H9 (cell line): ENCODE measurements around the gene CAB39L. TPM values are rescaled to one million over a fixed set of nuclear protein-coding genes. Genes with fewer than 3 reads are reported as not detected.

Experiments used
- DNase-seq: peaks from one replicate; pipeline ENCODE4 v3.0.0-alpha.2; 2017
- H2AFZ ChIP-seq: one replicate; pipeline ENCODE4 v1.6.1; 2013; ENCODE audit warnings: mild to moderate bottlenecking, low read length, control low read depth, moderate library complexity
- H2AK5ac ChIP-seq: 2 replicates; pipeline ENCODE4 v1.6.1; 2013; ENCODE audit warnings: low read length, control low read depth, mixed read lengths; ENCODE audit not compliant: insufficient read length
- H2BK120ac ChIP-seq: one replicate; pipeline ENCODE4 v1.6.1; 2013; ENCODE audit warnings: low read depth, mild to moderate bottlenecking, low read length, control low read depth, inconsistent platforms; ENCODE audit not compliant: poor library complexity, severe bottlenecking
- H2BK12ac ChIP-seq: 2 replicates; pipeline ENCODE4 v1.6.1; 2013; ENCODE audit warnings: low read length, control low read depth, mixed read lengths, low read depth; ENCODE audit not compliant: insufficient read length
- H2BK15ac ChIP-seq: 2 replicates; pipeline ENCODE4 v1.6.1; 2013; ENCODE audit warnings: low read depth, low read length, control low read depth
- H2BK20ac ChIP-seq: one replicate; pipeline ENCODE4 v1.6.1; 2013; ENCODE audit warnings: low read depth, mild to moderate bottlenecking, low read length, control low read depth, inconsistent platforms; ENCODE audit not compliant: poor library complexity, severe bottlenecking
- H2BK5ac ChIP-seq: 2 replicates; pipeline ENCODE4 v1.6.1; 2013; ENCODE audit warnings: low read length, control low read depth, mixed read lengths; ENCODE audit not compliant: insufficient read length
- H3K14ac ChIP-seq: 2 replicates; pipeline ENCODE4 v1.6.1; 2013; ENCODE audit warnings: low read length, control low read depth; ENCODE audit not compliant: insufficient read depth
- H3K18ac ChIP-seq: 2 replicates; pipeline ENCODE4 v1.6.1; 2013; ENCODE audit warnings: low read depth, mild to moderate bottlenecking, mixed read lengths, low read length, control low read depth; ENCODE audit not compliant: insufficient read length
- H3K23ac ChIP-seq: 2 replicates; pipeline ENCODE4 v1.6.1; 2013; ENCODE audit warnings: low read length, control low read depth, mixed read lengths, low read depth; ENCODE audit not compliant: insufficient read length
- H3K23me2 ChIP-seq: 2 replicates; pipeline ENCODE4 v1.6.1; 2013; ENCODE audit warnings: low read depth, mild to moderate bottlenecking, mixed read lengths, low read length, control low read depth; ENCODE audit not compliant: insufficient read length, poor library complexity, severe bottlenecking
- H3K27ac ChIP-seq: 2 replicates; pipeline ENCODE4 v1.5.1; 2013; ENCODE audit warnings: low read length, control low read depth, mixed read lengths, low read depth; ENCODE audit not compliant: insufficient read length
- H3K27me3 ChIP-seq: 2 replicates; pipeline ENCODE4 v1.6.1; 2013; ENCODE audit warnings: low read length, control low read depth, inconsistent platforms; ENCODE audit not compliant: insufficient read depth
- H3K4ac ChIP-seq: 2 replicates; pipeline ENCODE4 v1.6.1; 2013; ENCODE audit warnings: low read depth, mild to moderate bottlenecking, control low read depth, inconsistent platforms, low read length, moderate library complexity
- H3K4me1 ChIP-seq: 2 replicates; pipeline ENCODE4 v1.6.1; 2013; ENCODE audit warnings: low read length, control low read depth, inconsistent platforms; ENCODE audit not compliant: insufficient read depth
- H3K4me2 ChIP-seq: 2 replicates; pipeline ENCODE4 v1.6.1; 2013; ENCODE audit warnings: low read length, control low read depth, mixed read lengths; ENCODE audit not compliant: insufficient read length, insufficient read depth
- H3K56ac ChIP-seq: 2 replicates; pipeline ENCODE4 v1.6.1; 2013; ENCODE audit warnings: low read depth, mild to moderate bottlenecking, mixed read lengths, low read length, control low read depth; ENCODE audit not compliant: insufficient read length
- H3K79me1 ChIP-seq: 2 replicates; pipeline ENCODE4 v1.6.1; 2013; ENCODE audit warnings: low read depth, mild to moderate bottlenecking, moderate library complexity, low read length, control low read depth, inconsistent platforms; ENCODE audit not compliant: insufficient read depth, poor library complexity, severe bottlenecking
- H3K79me2 ChIP-seq: 2 replicates; pipeline ENCODE4 v1.6.1; 2013; ENCODE audit warnings: low read length, control low read depth, inconsistent platforms; ENCODE audit not compliant: insufficient read depth
- H3K9ac ChIP-seq: 2 replicates; pipeline ENCODE4 v1.6.1; 2013; ENCODE audit warnings: low read length, control low read depth, mixed read lengths; ENCODE audit not compliant: insufficient read length; ENCODE audit errors: extremely low read depth
- H3K9me3 ChIP-seq: one replicate; pipeline ENCODE4 v1.6.1; 2013; ENCODE audit warnings: low read depth, low read length, inconsistent platforms; ENCODE audit not compliant: control insufficient read depth
- H3T11ph ChIP-seq: one replicate; pipeline ENCODE4 v1.6.1; 2013; ENCODE audit warnings: mild to moderate bottlenecking, low read length, control low read depth, inconsistent platforms
- H4K20me1 ChIP-seq: one replicate; pipeline ENCODE4 v1.6.1; 2013; ENCODE audit not compliant: control insufficient read depth, insufficient read length, insufficient read depth
- H4K5ac ChIP-seq: 2 replicates; pipeline ENCODE4 v1.6.1; 2013; ENCODE audit warnings: low read depth, mild to moderate bottlenecking, mixed read lengths, low read length, control low read depth; ENCODE audit not compliant: insufficient read length
- H4K8ac ChIP-seq: replicated peaks from 2 replicates; pipeline ENCODE4 v1.6.1; 2013; ENCODE audit warnings: low read length, control low read depth, mixed read lengths, low read depth; ENCODE audit not compliant: insufficient read length
- H4K91ac ChIP-seq: 2 replicates; pipeline ENCODE4 v1.6.1; 2013; ENCODE audit warnings: low read depth, mild to moderate bottlenecking, moderate library complexity, mixed read lengths, low read length, control low read depth; ENCODE audit not compliant: insufficient read length
- H3K27ac Mint-ChIP-seq, 3 experiments: 2 replicates in 2 of 3; 3 replicates in 1 of 3; pipeline ENCODE4 v1.8.0; 2020 to 2021; ENCODE audit warnings: mixed read lengths in 3 of 3, mild to moderate bottlenecking in 1 of 3, moderate library complexity in 1 of 3
- H3K27me3 Mint-ChIP-seq: 2 replicates; pipeline ENCODE4 v1.8.0; 2021; ENCODE audit warnings: low read depth, mild to moderate bottlenecking, moderate library complexity, mixed read lengths
- H3K36me3 Mint-ChIP-seq, 3 experiments: 2 replicates in 2 of 3; 3 replicates in 1 of 3; pipeline ENCODE4 v1.8.0; 2020 to 2021; ENCODE audit warnings: low read depth in 3 of 3, mixed read lengths in 3 of 3; ENCODE audit not compliant: insufficient read depth in 1 of 3
- H3K4me1 Mint-ChIP-seq, 2 experiments: 2 replicates each; pipeline ENCODE4 v1.8.0; 2020; ENCODE audit warnings: mixed read lengths in 2 of 2
- H3K4me3 Mint-ChIP-seq, 2 experiments: 2 replicates in 1 of 2; 3 replicates in 1 of 2; pipeline ENCODE4 v1.8.0; 2020 to 2021; ENCODE audit warnings: mild to moderate bottlenecking in 2 of 2, mixed read lengths in 2 of 2, moderate library complexity in 1 of 2
- H3K9me3 Mint-ChIP-seq, 2 experiments: 2 replicates in 1 of 2; 3 replicates in 1 of 2; pipeline ENCODE4 v1.8.0; 2020; ENCODE audit warnings: mild to moderate bottlenecking in 2 of 2, mixed read lengths in 2 of 2, moderate library complexity in 1 of 2
- WGBS: extraction: QIAGEN DNeasy Blood & Tissue Kit; methylation state at CpG from one replicate; pipeline ENCODE4 v1.1.7; 2013; ENCODE audit warnings: missing lambda C conversion rate, low lambda C conversion rate, mixed read lengths; ENCODE audit not compliant: insufficient read length; ENCODE audit errors: extremely low coverage; 5-methylcytosine and 5-hydroxymethylcytosine counted together
- total RNA-seq: library from RNA; stranded (reverse); gene quantifications from 2 replicates; pipeline ENCODE4 v1.2.1, GENCODE V29; 2021
- TF ChIP-seq, protein P1 (sequence below): fragments of 200-600 bp; sonication (generic); conservative IDR thresholded peaks from 3 replicates; pipeline ENCODE4 v1.8.0; 2021; ENCODE audit warnings: antibody characterized with exemption, mild to moderate bottlenecking

Gene CAB39L
- total RNA-seq, 1 experiment from 2014 or later = 6.0 TPM

DNA sequence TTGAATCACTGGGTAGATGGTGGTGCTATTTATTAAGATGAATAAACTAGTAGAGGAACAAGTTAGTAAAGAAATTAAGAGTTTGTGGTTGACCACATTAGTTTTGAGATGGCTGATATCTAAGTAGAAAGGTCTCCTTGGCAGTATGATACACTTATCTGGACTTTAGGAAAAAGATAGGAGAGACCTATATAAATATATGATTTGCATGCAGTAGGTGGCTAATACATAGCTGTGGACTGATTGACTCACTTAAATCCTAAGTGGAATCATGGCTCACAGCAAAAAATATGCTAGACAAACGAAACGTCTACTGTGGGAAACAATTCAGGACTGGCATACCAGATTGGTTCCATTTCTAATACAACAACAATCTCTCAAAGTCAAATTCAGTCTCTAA lies 92.0 kb downstream of the CAB39L start:
- Histone ChIP-seq H2BK20ac (no peak overlapping the region), H2BK15ac (no peak overlapping the region), H3K4me1 (peaks cover 3% of the 10 kb centered on the region; the same call in 1 of the 2 replicates), H3K4me2 (no peak overlapping the region), H3K56ac (no peak overlapping the region), H3K23ac (no peak overlapping the region), H3K4ac (no peak overlapping the region), H3K18ac (no peak overlapping the region), H2BK12ac (no peak overlapping the region), H4K5ac (no peak overlapping the region), H3K9me3 (no peaks in the 10 kb centered on the region), H3K79me2 (no peaks in the 10 kb centered on the region), H4K91ac (no peak overlapping the region), H3T11ph (no peak overlapping the region), H2AK5ac (no peak overlapping the region), H3K27ac (no peak overlapping the region), H2BK5ac (no peak overlapping the region), H4K20me1 (no peaks in the 10 kb centered on the region), H3K14ac (no peak overlapping the region), H3K23me2 (no peaks in the 10 kb centered on the region), H3K79me1 (no peaks in the 10 kb centered on the region), H3K27me3 (no peaks in the 10 kb centered on the region), H2AFZ (no peak overlapping the region), H2BK120ac (no peak overlapping the region), H4K8ac (no peak overlapping the region), H3K9ac (no peak overlapping the region)
- Mint-ChIP-seq H3K27me3 (no peaks in the 10 kb centered on the region), H3K36me3 (no peaks in the 10 kb centered on the region; a peak in 1 of 7 replicates), H3K4me3 (no peak overlapping the region), H3K4me1 (peaks cover 10 to 12% of the 10 kb centered on the region in 2 experiments), H3K9me3 (peaks cover 2 to 3% of the 10 kb centered on the region in 2 experiments; a peak in 2 of 5 replicates), H3K27ac (no peak overlapping the region)
- WGBS = no CpG with 5 or more reads among the region's 2 CpGs
- no peak for DNase-seq
- TF ChIP-seq, protein P1, sequence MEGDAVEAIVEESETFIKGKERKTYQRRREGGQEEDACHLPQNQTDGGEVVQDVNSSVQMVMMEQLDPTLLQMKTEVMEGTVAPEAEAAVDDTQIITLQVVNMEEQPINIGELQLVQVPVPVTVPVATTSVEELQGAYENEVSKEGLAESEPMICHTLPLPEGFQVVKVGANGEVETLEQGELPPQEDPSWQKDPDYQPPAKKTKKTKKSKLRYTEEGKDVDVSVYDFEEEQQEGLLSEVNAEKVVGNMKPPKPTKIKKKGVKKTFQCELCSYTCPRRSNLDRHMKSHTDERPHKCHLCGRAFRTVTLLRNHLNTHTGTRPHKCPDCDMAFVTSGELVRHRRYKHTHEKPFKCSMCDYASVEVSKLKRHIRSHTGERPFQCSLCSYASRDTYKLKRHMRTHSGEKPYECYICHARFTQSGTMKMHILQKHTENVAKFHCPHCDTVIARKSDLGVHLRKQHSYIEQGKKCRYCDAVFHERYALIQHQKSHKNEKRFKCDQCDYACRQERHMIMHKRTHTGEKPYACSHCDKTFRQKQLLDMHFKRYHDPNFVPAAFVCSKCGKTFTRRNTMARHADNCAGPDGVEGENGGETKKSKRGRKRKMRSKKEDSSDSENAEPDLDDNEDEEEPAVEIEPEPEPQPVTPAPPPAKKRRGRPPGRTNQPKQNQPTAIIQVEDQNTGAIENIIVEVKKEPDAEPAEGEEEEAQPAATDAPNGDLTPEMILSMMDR = no peak
